GM19025 (cell line): ENCODE measurements around the gene TIMM17B.

Experiments
- ATAC-seq: cut with Tn5 transposase; IDR thresholded peaks from one replicate; pipeline ENCODE4 v1.9.1; 2021; ENCODE audit warnings: mild to moderate bottlenecking, low read depth, moderate library complexity; ENCODE audit not compliant: unreplicated experiment

The TIMM17B gene

DNA sequence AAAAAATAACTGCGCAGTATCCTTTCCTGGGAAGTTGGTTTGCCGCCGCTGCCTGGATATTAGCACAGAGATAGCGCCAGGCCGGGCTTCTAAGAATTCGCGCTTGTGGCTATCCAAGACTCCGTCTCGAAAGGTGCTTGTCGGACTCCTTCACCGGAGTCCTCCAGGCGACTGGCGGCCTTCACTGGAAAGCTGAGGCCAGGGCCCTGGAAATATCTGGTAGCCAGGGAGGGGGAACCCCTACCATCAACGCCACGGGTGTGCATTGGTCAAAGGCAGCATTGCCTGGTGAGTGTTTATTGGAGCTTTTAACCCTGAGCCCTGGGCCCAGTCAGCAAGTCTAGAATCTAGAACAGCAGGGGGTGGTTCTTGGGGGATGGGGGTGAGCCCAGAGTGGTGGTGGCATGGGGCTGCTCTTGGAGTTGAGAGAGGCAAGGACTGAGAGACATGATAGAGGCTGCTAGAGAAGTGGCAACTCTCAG, 21.8 kb upstream of the TIMM17B start:
- ATAC-seq, result peak; percentile 15

DNA sequence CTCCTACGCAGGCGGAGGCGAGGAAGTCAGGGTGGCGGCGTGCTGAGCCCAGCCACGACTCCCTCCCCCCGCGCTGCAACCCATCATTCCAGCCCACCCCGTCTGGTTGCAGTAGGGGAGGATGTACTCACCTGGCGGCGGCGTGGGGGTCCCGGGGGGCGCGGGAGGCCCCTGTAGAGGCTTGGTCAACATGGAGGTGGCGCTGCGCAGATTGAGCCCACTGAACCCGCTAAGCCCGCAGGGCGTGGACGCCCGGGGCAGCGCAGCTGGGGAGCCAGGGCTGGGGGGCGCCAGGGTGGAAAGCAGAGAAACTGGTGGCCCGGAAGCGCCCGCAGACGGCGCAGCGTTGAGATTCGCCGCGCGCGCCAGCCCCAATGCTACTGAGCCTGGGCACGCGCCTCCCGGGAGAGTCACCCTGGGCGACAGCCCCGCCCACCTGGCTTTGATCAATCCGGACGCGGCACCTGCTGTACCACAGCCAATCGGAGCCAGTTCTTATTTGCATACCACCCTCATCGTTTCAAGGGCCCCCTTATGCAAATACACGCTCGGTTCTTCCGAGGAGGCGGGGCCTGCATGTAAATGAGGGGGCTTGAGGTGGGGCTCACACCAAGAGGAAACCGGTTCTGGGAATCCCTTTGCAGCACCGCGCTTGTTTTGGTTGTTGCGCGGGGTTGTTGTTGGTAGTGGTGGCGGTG, 21.2 kb upstream of the TIMM17B start, which contains the start of gene PIM2:
PIM2 (minus strand) TSS at position 382 of the 698 bp plus-strand sequence; CDS start at position 192, 190 bp downstream.
- ATAC-seq, result peak; percentile 64

- ATAC-seq, result no peak
These were observed 20.7 kb upstream of the TIMM17B start for GRCh38 chrX:48918301-48918642.

DNA sequence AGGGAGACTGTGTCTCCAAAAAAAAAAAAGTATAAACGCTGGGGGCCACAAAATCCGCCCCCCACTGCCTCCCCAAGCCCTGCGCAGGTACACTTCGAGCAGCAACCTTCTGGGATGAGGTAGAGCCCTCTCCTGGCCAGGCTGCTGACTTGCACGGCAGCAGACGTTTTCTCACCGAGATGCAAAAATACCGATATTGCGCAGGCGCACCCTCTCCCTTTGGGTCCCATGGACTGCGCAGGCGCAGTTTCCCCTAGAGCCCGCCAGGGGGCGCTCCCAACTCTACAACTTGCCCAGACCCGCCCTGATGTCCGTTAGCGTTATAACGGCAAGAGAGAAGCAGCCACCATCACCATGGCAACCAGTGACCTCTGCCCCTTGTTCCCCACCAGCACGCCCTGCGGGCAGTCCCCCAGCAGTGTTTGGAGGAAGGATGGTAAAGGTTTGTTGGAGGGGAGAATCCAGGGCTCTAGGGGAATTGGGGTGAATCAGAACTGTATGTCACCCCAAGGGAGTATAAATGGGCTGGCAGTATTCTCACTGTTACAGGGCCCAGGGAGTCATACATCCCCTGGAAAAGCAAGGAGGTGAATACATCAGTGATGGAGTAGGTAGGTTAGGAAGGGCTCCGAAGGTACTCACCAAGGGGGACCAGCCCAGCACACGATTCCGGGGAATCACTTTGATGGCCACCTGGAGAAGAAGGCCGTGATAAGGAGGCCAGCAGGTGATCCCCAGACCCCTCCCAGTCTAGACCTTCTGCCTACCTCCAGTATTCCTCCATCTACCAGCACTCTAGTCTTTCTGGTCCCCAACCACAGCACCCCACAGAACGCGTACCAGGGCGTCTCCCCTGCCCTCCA, 19.8 kb upstream of the TIMM17B start:
- ATAC-seq, result peak; percentile 36

GRCh38 chrX:48914593-48915493, 17.3 kb upstream of the TIMM17B start:
- no peak for ATAC-seq

DNA sequence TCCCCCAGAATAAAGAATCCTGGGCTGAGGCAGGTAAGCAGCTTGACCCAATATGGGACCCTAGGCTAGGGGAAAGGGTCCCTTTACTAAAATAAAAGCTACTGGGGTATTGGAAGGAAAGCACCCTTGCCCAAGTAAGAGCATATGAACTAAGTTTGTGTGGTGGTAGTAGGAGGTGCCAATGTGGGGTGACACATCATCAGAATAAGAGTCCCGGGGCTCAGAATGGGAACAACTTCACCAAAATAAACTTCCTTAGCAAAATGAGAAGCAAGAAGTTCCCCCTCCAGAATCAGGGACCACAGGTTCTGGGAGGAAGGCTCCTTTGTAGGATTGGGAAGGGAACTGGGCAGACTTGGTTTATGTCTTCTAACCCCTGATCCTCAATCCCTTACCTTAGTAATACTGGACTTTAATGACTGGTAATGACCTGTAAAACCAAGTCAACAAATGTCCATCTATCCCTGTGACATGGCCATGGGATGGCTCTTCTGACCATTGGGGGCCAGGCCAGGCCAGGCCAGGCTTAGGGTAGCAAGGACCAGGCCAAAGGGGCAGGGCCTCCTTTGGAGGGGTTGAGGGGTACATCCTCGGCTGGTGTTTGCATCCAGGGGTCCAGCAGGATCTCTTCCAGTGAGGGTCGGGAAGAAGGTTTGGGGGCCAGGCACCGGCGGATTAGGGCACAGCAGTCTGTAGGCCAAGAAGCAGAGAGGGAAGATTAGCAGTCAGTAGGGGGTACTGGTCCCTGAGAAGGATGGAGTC, 16.2 kb upstream of the TIMM17B start:
- no peak for ATAC-seq

DNA sequence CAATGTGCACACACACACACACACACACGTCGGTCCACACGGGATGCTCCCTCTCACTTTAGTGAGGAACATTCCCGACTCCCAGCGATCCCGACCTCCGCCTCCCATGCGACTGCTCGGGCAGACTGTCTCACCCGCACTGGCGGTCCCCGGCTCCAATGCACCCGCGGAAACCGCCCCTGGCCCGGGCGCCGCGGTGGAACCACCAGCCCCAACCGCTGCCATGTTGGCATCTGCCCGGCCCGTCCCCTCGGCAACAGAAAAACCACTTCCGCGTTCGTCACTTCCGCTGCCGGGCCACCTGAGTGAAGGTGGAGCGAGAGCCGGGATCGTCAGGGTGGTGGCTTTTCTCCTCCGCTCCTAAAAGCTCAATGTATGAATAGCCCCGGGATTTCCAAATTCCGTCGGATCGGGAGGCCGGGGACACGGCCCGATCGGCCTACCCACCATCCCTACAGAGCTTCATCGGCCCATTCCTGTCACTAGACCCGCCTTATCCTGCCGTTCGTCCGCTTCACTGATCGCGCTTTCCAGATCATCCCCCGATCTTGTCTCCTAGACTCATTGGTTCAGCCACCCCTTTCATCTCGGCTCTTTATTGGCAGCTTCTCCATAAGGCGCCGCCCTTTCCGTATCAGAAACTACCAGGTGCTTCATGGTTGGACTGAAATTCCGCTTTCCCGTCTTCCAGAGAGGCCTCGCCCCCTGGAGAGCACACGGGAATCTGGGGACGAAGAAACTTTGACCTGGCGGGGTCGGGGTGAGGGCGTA, 14.0 kb upstream of the TIMM17B start, which contains the start of gene SLC35A2:
SLC35A2 (minus strand) TSS at position 235 of the 771 bp plus-strand sequence; CDS start at position 225, 10 bp downstream.
- peak; percentile 62 for ATAC-seq

- no peak for ATAC-seq
These were observed 13.4 kb upstream of the TIMM17B start for GRCh38 chrX:48910926-48911411.

GRCh38 chrX:48909703-48910294, 12.2 kb upstream of the TIMM17B start:
- ATAC-seq, result no peak

DNA sequence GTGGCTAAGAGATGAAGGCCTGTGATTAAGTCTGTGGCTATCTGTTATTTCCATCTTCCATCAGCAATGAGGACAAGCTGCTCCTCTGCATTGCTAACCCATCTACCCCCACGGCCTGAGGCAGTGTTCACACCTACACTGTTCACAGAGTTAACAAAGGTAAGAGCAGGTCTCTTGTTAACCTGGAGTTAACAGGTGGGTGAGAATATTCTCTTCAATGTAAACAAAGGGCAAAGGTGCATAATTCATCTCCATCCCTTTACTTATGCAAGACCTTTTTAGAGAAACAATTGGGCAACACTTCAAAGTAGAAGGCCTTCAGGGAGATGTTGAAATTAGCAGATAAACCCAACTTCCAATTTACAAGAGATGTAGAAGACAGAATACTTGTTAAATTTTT, 11.0 kb upstream of the TIMM17B start:
- no peak for ATAC-seq

DNA sequence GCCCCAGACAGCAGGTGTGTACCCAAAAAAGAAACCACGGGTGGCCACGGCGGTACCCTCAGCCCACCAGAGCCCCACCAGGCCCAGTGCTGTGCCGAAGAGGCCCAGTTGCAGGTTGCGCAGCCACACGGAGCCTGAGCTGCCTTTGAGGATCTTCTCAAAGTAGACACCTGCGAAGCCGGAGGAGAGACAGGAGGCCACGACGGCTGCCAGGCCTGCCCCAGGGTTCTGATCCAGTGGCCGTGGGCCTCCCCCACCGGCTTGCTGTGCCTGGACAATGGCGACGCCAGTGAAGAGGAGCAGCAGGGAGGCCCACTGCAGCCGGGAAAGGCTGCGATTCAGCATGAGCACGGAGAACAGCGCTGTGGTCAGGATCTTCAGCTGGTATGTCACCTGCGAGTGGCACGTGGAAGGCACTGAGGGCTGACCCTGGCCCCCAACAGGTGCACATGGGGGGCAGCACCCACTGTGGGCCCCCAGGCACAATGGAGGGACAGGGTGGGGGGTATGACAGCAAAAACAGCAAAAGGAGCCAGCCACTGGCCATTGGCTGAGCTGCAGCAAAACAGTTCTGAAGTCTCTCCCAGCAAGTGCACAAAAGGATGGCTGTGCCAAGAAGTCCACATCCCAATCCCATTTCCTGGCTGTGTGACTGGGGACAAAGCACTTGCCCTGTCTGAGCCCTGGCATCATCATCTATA, 7.7 kb upstream of the TIMM17B start:
- ATAC-seq, result no peak

GRCh38 chrX:48904626-48905025, 7.1 kb upstream of the TIMM17B start:
- ATAC-seq, result no peak

GRCh38 chrX:48904180-48904579, 6.6 kb upstream of the TIMM17B start:
- no peak for ATAC-seq

- no peak for ATAC-seq
These were observed 5.7 kb upstream of the TIMM17B start for GRCh38 chrX:48903290-48903689.

GRCh38 chrX:48902776-48903175, 5.2 kb upstream of the TIMM17B start:
- no peak for ATAC-seq

- no peak for ATAC-seq
These were observed 4.6 kb upstream of the TIMM17B start for GRCh38 chrX:48902135-48902534.

- no peak for ATAC-seq
These were observed 3.5 kb upstream of the TIMM17B start for GRCh38 chrX:48901069-48901468.

DNA sequence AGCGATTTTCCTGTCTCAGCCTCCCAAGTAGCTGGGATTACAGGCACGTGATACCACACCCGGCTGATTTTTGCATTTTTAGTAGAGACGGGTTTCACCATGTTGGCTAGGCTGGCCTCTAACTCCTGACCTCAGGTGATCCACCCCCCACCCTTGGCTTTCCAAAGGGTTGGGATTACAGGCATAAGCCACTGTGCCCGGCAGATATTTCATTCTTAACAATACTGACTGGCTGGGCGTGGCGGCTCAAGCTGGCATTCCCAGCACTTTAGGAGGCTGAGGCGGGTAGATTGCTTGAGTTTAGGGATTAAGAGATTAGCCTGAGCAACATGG, 1.5 kb upstream of the TIMM17B start:
- no peak for ATAC-seq
